Epithelial cell of esophagus (primary cell): ENCODE data around the gene MPV17L2.

Experiments
- DNase-seq: peaks from one replicate; pipeline ENCODE4 v3.0.0; 2010; ENCODE audit warnings: low read depth
- H3K4me3 ChIP-seq: 2 replicates; pipeline ENCODE4 v1.5.1; 2011; ENCODE audit warnings: mild to moderate bottlenecking, low read length, control low read depth
- CTCF ChIP-seq: IDR thresholded peaks from 2 replicates; pipeline ENCODE4 v1.5.1; 2011; ENCODE audit warnings: low read depth, mild to moderate bottlenecking, low read length, control low read depth, inconsistent platforms; ENCODE audit not compliant: insufficient read depth; ENCODE audit errors: missing control alignments

MPV17L2 gene

GRCh38 chr19:18234194-18234593 lies 41.2 kb downstream of the MPV17L2 start:
- H3K4me3 ChIP-seq = no peak overlapping the region
- no peak for DNase-seq
- TF ChIP-seq CTCF = no peak

DNA sequence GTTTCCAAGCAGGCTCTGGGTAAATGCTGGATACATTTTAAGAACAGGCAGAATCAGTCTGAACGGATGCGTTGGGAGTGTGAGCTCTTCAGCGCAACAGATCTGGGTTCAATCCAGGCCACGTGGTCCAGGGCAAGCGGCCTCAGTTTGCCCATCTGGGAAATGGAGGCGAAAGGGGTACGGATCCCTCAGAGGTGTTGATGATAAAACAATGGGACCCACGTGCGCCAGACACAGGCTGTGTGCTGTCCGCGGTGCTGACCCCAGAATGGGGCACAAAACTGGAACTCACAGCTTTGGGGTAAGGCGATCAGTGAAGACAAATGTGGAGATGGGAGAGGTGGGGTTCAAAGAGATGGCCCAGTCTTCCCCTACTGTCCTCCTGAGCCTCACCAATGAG lies 46.3 kb downstream of the MPV17L2 start:
- no peak for TF ChIP-seq CTCF
- DNase-seq = no peak

DNA sequence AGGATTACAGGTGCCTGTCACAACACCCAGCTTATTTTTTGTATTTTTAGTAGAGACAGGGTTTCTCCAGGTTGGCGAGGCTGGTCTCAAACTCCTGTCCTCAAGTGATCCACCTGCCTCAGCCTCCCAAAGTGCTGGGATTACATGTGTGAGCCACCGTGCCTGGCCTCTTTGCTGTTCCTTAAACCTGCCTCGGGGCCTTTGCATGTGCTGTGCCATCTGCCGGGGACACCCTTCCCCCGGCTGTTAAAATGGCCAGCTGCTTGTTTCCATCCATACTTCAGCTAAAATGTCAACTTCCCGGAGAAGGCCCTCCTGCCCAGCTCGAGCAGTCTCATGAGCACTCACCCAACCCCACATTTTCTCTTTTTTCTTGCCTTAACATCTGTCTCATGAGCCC lies 52.3 kb downstream of the MPV17L2 start:
- TF ChIP-seq CTCF = no peak
- no peak for DNase-seq

More for the DNA sequence above, 46.3 kb downstream of the MPV17L2 start:
- H3K4me3 ChIP-seq = no peak overlapping the region

More for the DNA sequence above, 52.3 kb downstream of the MPV17L2 start:
- H3K4me3 ChIP-seq = no peak overlapping the region
